D721Med (cell line): ENCODE data around the gene CHMP4A.

Source experiments
- DNase-seq: peaks from one replicate; pipeline ENCODE4 v3.0.0; 2011; ENCODE audit warnings: low spot score; ENCODE audit not compliant: insufficient read length
- FAIRE-seq: peaks from 2 replicates; lab custom pipeline; 2011; peaks lifted over from hg19 to GRCh38; lab: Jason Lieb, UNC
- CTCF ChIP-seq: IDR thresholded peaks from 2 replicates; pipeline ENCODE4 v1.5.1; 2012; ENCODE audit warnings: mild to moderate bottlenecking, control low read depth; ENCODE audit not compliant: insufficient read depth; ENCODE audit errors: missing control alignments

CHMP4A gene

DNA sequence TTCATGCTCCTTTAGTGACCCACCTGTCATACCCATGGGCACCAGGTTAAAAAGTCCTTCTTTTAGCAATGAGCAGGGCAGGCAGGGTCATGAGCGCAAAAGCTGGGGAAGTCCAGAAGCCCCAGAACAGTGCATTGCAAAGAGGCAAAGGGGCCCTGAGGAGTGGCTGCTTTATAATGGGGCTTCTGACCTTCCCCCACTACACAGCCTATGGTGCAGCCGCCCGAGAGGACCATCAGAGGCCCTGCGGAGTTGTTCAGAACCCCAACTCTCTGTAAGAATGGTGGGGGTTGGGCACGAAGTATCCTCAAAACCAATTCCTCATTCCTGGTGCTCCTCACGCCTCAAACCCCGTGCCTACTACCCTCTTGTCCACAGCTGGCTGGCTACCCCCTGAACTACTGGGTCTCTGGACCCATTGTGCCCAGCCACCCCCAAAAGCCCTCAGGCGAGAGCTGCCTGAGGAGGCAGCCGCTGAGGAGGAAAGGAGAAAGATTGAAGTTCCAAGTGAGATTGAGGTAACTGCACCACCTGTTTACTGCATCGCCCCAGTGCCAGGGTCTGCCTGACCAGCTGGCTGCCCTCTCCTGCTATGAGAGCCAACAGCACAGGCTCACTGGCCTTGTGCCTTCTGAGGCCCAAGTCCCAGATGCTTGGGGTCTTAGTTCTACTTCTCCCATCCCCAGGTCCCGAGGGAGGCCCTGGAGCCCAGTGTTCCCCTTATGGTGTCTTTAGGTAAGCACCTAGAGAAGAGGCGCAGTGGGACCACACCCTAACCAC is 34.7 kb downstream of the CHMP4A start:
- FAIRE-seq (no peak), DNase-seq (no peak)
- no peak for TF ChIP-seq CTCF

DNA sequence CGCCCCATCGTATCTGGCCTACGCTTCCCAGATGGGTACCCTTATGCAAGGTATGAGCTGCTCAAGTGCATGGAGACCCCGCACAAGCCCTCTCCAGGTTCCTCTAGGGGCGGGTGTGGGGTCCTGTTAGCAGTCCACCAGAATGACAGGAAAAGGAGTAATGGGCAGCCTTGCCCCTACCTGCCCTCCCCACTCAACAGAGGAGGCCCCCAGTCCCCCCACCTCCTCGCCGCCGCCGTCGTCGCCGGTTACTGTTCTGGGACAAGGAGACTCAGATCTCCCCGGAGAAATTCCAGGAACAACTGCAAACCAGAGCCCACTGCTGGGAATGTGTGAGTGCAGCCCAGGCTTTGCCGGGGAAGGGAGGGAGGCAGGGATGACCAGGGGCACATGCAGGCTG is 35.4 kb downstream of the CHMP4A start:
- TF ChIP-seq CTCF = no peak
- FAIRE-seq (no peak), DNase-seq (no peak)

DNA sequence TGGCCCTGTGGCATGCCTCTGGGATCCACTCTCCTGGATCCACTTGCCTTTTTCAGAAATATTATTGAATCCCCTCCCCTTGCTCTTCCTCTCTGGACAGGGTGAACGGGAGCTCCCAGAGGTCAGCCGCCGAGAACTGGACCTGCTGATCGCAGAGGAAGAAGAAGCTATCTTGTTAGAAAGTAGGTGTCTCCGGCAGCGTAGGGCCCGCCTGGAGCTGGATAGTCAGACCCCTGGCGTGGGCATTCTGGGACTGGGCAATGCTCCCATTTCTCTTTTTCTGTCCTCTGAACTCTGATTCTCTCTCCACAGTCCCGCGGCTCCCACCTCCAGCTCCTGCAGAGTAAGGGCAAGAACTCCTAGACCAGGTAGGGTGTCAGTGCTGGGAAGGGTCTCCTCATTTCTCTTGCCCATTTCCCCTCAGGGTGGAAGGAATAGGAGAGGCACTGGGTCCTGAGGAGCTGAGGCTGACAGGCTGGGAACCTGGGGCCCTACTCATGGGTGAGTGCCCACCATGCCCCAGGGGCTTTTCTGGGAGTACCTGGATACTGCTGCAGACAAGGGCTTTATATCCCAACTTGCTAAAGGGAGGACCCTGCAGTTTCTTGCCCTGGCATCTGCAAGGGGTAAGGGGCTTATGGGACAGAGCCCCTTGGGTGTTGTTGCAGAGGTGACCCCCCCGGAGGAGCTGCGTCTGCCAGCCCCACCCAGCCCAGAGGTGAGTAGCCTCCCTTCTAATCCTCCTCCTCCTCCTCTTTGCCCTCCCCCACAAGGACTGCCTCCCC is 36.1 kb downstream of the CHMP4A start:
- DNase-seq (no peak), FAIRE-seq (no peak)
- TF ChIP-seq CTCF = no peak

DNA sequence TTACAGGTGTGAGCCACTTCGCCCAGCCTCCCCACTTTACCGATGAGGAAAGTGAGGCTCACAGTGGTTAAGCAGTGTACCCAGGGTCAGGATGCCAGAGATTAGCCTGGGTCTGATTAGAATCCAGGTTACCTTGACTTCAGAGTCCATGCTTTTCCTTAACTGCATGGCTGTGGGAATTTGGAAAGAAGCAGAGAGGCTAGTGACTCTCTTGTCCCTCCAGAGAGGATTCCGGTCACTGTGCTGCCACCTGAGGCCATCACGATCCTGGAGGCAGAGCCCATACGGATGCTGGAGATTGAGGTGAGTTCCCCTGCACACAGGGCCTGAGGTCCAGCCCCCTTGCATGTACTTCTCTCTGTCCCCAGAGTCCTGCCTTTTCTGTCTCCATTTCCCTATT is 36.7 kb downstream of the CHMP4A start:
- TF ChIP-seq CTCF = no peak
- DNase-seq = no peak
- no peak for FAIRE-seq

- DNase-seq (no peak), FAIRE-seq (no peak)
- no peak for TF ChIP-seq CTCF
These were observed 40.4 kb downstream of the CHMP4A start for GRCh38 chr14:24172871-24173281.

GRCh38 chr14:24172261-24172860 is 40.9 kb downstream of the CHMP4A start:
- FAIRE-seq (no peak), DNase-seq (no peak)
- TF ChIP-seq CTCF = no peak
